Measurements from ENCODE around the gene MPPED2. TPM values are rescaled to one million over a fixed set of nuclear protein-coding genes. Genes with fewer than 3 reads are reported as not detected.

Gene MPPED2, protein sequence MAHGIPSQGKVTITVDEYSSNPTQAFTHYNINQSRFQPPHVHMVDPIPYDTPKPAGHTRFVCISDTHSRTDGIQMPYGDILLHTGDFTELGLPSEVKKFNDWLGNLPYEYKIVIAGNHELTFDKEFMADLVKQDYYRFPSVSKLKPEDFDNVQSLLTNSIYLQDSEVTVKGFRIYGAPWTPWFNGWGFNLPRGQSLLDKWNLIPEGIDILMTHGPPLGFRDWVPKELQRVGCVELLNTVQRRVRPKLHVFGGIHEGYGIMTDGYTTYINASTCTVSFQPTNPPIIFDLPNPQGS
- total RNA-seq (2022) (not detected in 2 replicates), Bru-seq, nascent RNA (not detected), BruChase-seq, experiment 1, labeled RNA remaining after a 6-hour chase (not detected), BruChase-seq, experiment 2, labeled RNA remaining after a 2-hour chase (not detected)
- long read RNA-seq, result 0 reads

DNA sequence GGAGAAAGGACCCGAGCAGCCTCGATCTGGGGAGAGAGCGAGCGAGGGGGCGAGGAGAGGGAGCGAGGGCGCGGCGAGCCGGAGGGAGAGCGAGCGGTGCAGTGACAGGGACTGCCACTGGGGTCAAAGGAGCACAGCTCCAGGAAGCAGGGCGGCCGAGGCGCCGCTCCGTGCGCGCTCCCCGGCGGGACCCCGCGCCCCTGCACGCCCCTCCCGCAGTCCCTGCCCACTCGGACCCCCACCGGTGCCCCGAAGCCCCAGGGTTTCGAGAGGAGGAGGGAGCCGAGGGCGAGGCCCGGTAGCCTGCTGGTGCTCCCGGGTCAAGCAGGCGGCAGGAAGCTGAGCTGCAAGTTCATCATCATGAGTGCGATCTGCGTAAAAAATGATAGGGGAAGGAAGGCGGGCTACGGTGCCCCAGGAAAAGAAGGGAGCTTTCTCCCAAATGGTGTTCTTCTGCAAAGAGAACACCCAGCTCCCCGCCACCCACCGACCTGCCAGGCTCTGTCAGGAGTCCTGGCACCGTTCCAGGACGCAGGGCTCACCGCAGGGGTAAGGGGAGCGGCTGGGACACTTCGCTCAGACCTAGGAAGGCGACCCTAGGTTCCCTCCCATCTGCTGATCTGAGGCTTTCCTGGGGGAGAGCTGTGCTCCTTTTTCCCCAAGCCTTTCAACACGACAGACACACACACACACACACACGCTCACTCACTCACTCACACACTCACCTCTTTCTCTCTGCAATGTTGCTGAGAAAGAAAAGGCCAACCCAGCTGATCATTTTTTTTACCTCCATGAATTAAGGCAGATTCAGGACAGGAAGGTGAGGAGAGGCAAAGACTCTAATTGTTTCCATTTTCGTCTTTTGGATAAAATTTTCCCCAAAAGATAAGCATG lies at the start of gene MPPED2:
Gene MPPED2 (minus strand): TSS at position 103 of the 894 bp plus-strand sequence. CDS start 5,980 bp downstream, outside the sequence.
- Mint-ChIP-seq H3K4me1 (ENCODE audit: insufficient read depth, unreplicated experiment) (no peaks in the 10 kb centered on the region), H3K9me3 (ENCODE audit: unreplicated experiment) (no peaks in the 10 kb centered on the region), H3K4me3 (ENCODE audit: unreplicated experiment) (no peak within 1 kb of the TSS), H3K36me3 (ENCODE audit: insufficient read depth, unreplicated experiment) (no peaks in the 10 kb centered on the region), H3K27me3 (ENCODE audit: insufficient read depth, unreplicated experiment) (peaks cover 84% of the 10 kb centered on the region), H3K27ac (ENCODE audit: low read depth, unreplicated experiment) (no peak within 1 kb of the TSS)
- ChIA-PET POLR2A (no interaction called here), CTCF (no interaction called here)
- TF ChIP-seq, protein P1, sequence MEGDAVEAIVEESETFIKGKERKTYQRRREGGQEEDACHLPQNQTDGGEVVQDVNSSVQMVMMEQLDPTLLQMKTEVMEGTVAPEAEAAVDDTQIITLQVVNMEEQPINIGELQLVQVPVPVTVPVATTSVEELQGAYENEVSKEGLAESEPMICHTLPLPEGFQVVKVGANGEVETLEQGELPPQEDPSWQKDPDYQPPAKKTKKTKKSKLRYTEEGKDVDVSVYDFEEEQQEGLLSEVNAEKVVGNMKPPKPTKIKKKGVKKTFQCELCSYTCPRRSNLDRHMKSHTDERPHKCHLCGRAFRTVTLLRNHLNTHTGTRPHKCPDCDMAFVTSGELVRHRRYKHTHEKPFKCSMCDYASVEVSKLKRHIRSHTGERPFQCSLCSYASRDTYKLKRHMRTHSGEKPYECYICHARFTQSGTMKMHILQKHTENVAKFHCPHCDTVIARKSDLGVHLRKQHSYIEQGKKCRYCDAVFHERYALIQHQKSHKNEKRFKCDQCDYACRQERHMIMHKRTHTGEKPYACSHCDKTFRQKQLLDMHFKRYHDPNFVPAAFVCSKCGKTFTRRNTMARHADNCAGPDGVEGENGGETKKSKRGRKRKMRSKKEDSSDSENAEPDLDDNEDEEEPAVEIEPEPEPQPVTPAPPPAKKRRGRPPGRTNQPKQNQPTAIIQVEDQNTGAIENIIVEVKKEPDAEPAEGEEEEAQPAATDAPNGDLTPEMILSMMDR (IDR thresholded peaks at IDR 0.05; ENCODE audit: unreplicated experiment), result no peak
- intact Hi-C loops (cut with micrococcal nuclease), result no loop called here
- DNase-seq (ENCODE audit: unreplicated experiment), result no peak
- no TSS peak for BruUV-seq (replicated peaks)

DNA sequence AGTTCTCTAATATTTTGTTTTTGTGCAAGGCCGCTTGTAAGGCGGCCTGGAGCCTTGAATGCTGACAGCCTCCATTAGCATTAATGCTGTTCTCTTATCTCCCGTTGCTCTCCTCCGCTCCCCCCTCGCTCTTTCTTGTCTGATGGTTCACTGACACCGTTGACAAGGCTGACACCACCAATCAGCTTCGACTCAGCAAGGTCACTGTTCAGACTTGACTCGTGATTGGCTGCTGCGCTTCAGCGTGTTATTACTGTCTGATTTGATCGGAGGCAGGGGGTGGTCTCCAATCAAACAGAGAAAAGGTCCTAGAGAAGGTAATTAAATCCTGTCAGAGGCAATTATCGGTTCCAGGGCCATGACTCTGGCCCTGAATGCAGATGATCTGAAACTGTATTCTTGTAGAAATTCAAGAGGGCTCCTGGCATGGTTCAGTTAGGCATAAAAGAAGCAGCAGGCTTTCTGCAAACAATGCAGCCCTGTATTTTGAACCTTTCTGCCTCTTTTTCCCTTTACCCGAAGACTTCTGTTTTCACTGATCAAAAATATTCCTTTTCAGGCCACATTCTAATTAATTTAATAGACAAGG lies 49.3 kb upstream of the MPPED2 start:
- Mint-ChIP-seq H3K9me3 (ENCODE audit: unreplicated experiment) (no peaks in the 10 kb centered on the region), H3K4me1 (ENCODE audit: insufficient read depth, unreplicated experiment) (no peaks in the 10 kb centered on the region), H3K4me3 (ENCODE audit: unreplicated experiment) (no peak overlapping the region), H3K27me3 (ENCODE audit: insufficient read depth, unreplicated experiment) (peaks cover 94% of the 10 kb centered on the region), H3K36me3 (ENCODE audit: insufficient read depth, unreplicated experiment) (no peaks in the 10 kb centered on the region), H3K27ac (ENCODE audit: low read depth, unreplicated experiment) (no peak overlapping the region)
- ChIA-PET POLR2A (no interaction called here), CTCF (no interaction called here)
- DNase-seq (ENCODE audit: unreplicated experiment), result no peak
- TF ChIP-seq, protein P1 (IDR thresholded peaks at IDR 0.05; ENCODE audit: unreplicated experiment), result no peak
- no TSS peak for BruUV-seq (replicated peaks)
- intact Hi-C loops (cut with micrococcal nuclease), result no loop called here

DNA sequence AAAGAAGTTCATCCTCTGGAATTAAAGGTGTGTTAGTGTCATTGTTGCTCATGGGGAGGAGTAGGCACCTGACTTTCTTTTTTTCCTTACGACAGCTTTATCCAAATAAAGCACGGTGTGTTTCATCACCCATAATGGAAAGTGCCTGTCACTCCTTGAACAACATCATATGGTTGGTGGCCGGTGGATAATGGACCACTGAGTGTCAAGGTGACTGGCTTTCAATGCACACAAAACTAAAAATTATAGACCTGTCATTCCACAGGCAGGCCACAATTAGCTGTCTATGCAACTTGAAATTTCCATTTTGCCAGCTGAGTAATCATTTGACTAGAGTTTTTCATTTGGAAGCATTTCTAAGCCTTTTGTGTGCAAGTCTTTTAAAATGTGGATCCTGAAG lies 45.0 kb upstream of the MPPED2 start:
- ChIA-PET POLR2A (no interaction called here), CTCF (no interaction called here)
- TF ChIP-seq, protein P1 (IDR thresholded peaks at IDR 0.05; ENCODE audit: unreplicated experiment), result no peak
- no peak overlapping the region for H3K27ac Mint-ChIP-seq (ENCODE audit: low read depth, unreplicated experiment)
- intact Hi-C loops (cut with micrococcal nuclease), result no loop called here
- DNase-seq (ENCODE audit: unreplicated experiment), result no peak
- H3K36me3 Mint-ChIP-seq (ENCODE audit: insufficient read depth, unreplicated experiment), result no peaks in the 10 kb centered on the region
- peaks cover 89% of the 10 kb centered on the region for H3K27me3 Mint-ChIP-seq (ENCODE audit: insufficient read depth, unreplicated experiment)
- H3K4me3 Mint-ChIP-seq (ENCODE audit: unreplicated experiment), result no peak overlapping the region
- no peaks in the 10 kb centered on the region for H3K9me3 Mint-ChIP-seq (ENCODE audit: unreplicated experiment)
- BruUV-seq (replicated peaks), result no TSS peak
- H3K4me1 Mint-ChIP-seq (ENCODE audit: insufficient read depth, unreplicated experiment), result no peaks in the 10 kb centered on the region

DNA sequence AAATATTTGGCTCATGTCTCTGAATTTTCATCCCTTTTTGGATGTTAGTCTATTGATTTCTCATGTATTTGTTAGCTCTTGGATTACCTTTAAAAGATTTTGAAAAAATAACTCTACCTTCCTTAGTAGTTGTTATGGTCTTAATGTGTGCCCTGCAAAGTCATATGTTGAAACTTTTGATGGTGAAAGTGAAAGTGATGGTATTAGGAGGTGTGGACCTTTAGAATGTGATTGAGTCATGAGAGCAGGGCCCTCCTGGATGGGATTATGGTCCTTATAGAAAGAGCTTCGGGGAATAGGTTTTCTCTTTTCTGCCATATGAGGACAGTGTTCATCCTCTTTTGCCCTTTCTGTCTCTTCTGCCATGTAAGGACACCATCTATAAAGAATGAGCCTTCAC lies 33.6 kb upstream of the MPPED2 start:
- Mint-ChIP-seq H3K4me1 (ENCODE audit: insufficient read depth, unreplicated experiment) (no peaks in the 10 kb centered on the region), H3K9me3 (ENCODE audit: unreplicated experiment) (no peaks in the 10 kb centered on the region), H3K27me3 (ENCODE audit: insufficient read depth, unreplicated experiment) (peaks cover 91% of the 10 kb centered on the region), H3K4me3 (ENCODE audit: unreplicated experiment) (no peak overlapping the region), H3K27ac (ENCODE audit: low read depth, unreplicated experiment) (no peak overlapping the region), H3K36me3 (ENCODE audit: insufficient read depth, unreplicated experiment) (no peaks in the 10 kb centered on the region)
- ChIA-PET CTCF (no interaction called here), POLR2A (interaction anchor here (0.7 kb wide), 1 partner anchor 8 kb away, joined by 3 read pairs; no protein-coding TSS in a partner anchor)
- DNase-seq (ENCODE audit: unreplicated experiment), result no peak
- TF ChIP-seq, protein P1 (IDR thresholded peaks at IDR 0.05; ENCODE audit: unreplicated experiment), result no peak
- BruUV-seq (replicated peaks), result no TSS peak
- intact Hi-C loops (cut with micrococcal nuclease), result no loop called here
